ENCODE data around the gene SAT1. TPM values are rescaled to one million over a fixed set of nuclear protein-coding genes. Genes with fewer than 3 reads are reported as not detected.

Gene SAT1
- total RNA-seq, 2 donors from 2014 or later: 483 to 493 TPM

- 67 to 75% methylated on average over 1 to 2 of the region's 3 CpGs for WGBS, 2 donors
- Histone ChIP-seq H3K27me3 (no peaks in the 10 kb centered on the region), H3K27ac (peak overlapping the region; percentile 48 to 77 (median 66)), H3K9me3 (no peaks in the 10 kb centered on the region), H3K36me3 (replicated peaks in 1 of 2; ENCODE audit: insufficient read depth in 1 of 2, low read depth in 2 of 2) (no peaks in the 10 kb centered on the region), H3K4me3 (no peak overlapping the region), H3K4me1 (peaks cover 23% of the 10 kb centered on the region)
- no peak for DNase-seq
- intact Hi-C loops (cut with DNase I): no loop called here
- TF ChIP-seq POLR2A (IDR thresholded peaks at IDR 0.05) (no peak), CTCF (IDR thresholded peaks at IDR 0.05) (no peak)
- no peak for ATAC-seq
Measured at GRCh38 chrX:23804578-23804977, 21.6 kb downstream of the SAT1 start.

- H3K9me3 ChIP-seq: no peaks in the 10 kb centered on the region
- intact Hi-C loops (cut with DNase I): no loop called here
- WGBS, 2 donors: 82 to 90% methylated on average over 8 to 9 of the region's 9 CpGs
- TF ChIP-seq POLR2A (IDR thresholded peaks at IDR 0.05) (no peak), CTCF (IDR thresholded peaks at IDR 0.05) (no peak)
- DNase-seq (no peak), ATAC-seq (no peak)
- H3K36me3 ChIP-seq (replicated peaks in 1 of 2; ENCODE audit: insufficient read depth in 1 of 2, low read depth in 2 of 2): no peaks in the 10 kb centered on the region
- H3K27ac ChIP-seq: peak overlapping the region in 3 of 4 donors; percentile 48 to 77 (median 76)
- H3K4me1 ChIP-seq: peaks cover 23% of the 10 kb centered on the region
- H3K4me3 ChIP-seq: no peak overlapping the region
- H3K27me3 ChIP-seq: no peaks in the 10 kb centered on the region
Measured at GRCh38 chrX:23805389-23805788, 22.4 kb downstream of the SAT1 start.

DNA sequence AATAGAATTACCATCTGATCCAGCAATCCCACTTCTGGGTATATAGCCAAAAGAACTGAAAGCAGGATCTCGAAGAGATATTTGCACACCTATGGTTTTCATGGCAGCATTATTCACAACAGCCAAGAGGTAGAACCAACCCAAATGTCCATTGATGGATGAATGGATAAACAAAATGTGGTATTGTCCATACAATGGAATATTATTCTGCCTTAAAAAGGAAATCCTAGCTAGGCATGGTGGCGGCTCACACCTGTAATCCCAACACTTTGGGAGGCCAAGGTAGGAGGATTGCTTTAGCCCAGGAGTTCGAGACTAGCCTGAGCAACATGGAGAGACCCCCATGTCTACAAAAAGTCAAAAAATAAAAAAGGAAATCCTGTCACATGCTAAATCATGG lies 27.3 kb downstream of the SAT1 start:
- no peaks in the 10 kb centered on the region for H3K27me3 ChIP-seq
- TF ChIP-seq POLR2A (IDR thresholded peaks at IDR 0.05): no peak
- no peak for TF ChIP-seq CTCF (IDR thresholded peaks at IDR 0.05)
- no peak overlapping the region for H3K27ac ChIP-seq
- no peak overlapping the region for H3K4me3 ChIP-seq
- DNase-seq: no peak
- intact Hi-C loops (cut with DNase I): no loop called here
- WGBS, 2 donors: 84 to 97% methylated on average over 3 of the region's 3 CpGs
- no peaks in the 10 kb centered on the region for H3K9me3 ChIP-seq
- ATAC-seq: no peak
- H3K36me3 ChIP-seq (replicated peaks in 1 of 2; ENCODE audit: insufficient read depth in 1 of 2, low read depth in 2 of 2): no peaks in the 10 kb centered on the region
- H3K4me1 ChIP-seq: peaks cover 15% of the 10 kb centered on the region

GRCh38 chrX:23811108-23811651 lies 28.2 kb downstream of the SAT1 start:
- intact Hi-C loops (cut with DNase I): no loop called here
- no peaks in the 10 kb centered on the region for H3K27me3 ChIP-seq
- DNase-seq (peak in 1 of 4 donors; percentile 37), ATAC-seq (no peak)
- H3K4me1 ChIP-seq: peaks cover 15% of the 10 kb centered on the region
- 57 to 79% methylated on average over 10 of the region's 10 CpGs for WGBS, 2 donors
- H3K36me3 ChIP-seq (replicated peaks in 1 of 2; ENCODE audit: insufficient read depth in 1 of 2, low read depth in 2 of 2): no peaks in the 10 kb centered on the region
- H3K27ac ChIP-seq: peak overlapping the region in 1 of 4 donors; percentile 39
- H3K4me3 ChIP-seq: no peak overlapping the region
- TF ChIP-seq POLR2A (IDR thresholded peaks at IDR 0.05) (no peak), CTCF (IDR thresholded peaks at IDR 0.05) (no peak)
- no peaks in the 10 kb centered on the region for H3K9me3 ChIP-seq

DNA sequence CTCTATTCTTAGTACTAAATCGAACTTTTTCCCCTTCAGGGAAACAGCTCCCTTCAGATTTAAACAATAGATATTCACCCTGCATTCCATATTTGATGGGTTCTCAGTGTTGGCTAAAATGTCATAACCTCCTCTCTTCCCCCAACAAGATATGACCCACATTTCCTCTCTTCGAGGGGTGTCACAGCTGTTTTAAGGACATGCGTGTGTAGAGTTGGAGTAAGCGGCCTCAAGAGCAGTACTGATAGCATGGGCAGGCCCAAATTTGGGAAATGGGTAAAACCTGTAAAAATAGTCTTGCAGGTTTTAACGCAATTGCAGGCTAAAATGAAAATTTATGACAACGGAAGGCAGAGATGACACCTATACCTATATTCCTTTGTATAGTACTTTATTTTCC lies 28.7 kb downstream of the SAT1 start:
- no peaks in the 10 kb centered on the region for H3K27me3 ChIP-seq
- H3K36me3 ChIP-seq (replicated peaks in 1 of 2; ENCODE audit: insufficient read depth in 1 of 2, low read depth in 2 of 2): no peaks in the 10 kb centered on the region
- TF ChIP-seq POLR2A (IDR thresholded peaks at IDR 0.05) (no peak), CTCF (IDR thresholded peaks at IDR 0.05) (no peak)
- ATAC-seq: no peak
- no peaks in the 10 kb centered on the region for H3K9me3 ChIP-seq
- H3K4me3 ChIP-seq: no peak overlapping the region
- DNase-seq: no peak
- WGBS, 2 donors: 68 to 69% methylated on average over 6 of the region's 6 CpGs
- intact Hi-C loops (cut with DNase I): no loop called here
- H3K4me1 ChIP-seq: peaks cover 15% of the 10 kb centered on the region
- H3K27ac ChIP-seq: peak overlapping the region in 1 of 4 donors; percentile 39

All from body of pancreas (tissue), 4 donors.